Peyer's patch (tissue), 4 donors: Measurements from ENCODE around the gene SLC34A3. TPM values are rescaled to one million over a fixed set of nuclear protein-coding genes. Genes with fewer than 3 reads are reported as not detected.

ENCODE experiments used
- DNase-seq, 3 donors: peaks; one replicate each; pipeline ENCODE4 v3.0.0-alpha.2; 2017 to 2019
- H3K27ac ChIP-seq, 4 donors: fragments of 200-600 bp; sonication (generic); one replicate each; pipeline ENCODE4 v1.5.1; 2016 to 2019
- H3K27me3 ChIP-seq, 2 donors: fragments of 200-600 bp; sonication (generic); one replicate each; pipeline ENCODE4 v1.5.1; 2019
- H3K36me3 ChIP-seq, 3 donors: fragments of 200-600 bp; sonication (generic); one replicate each; pipeline ENCODE4 v1.5.1; 2016 to 2019
- H3K4me1 ChIP-seq, 4 donors: fragments of 200-600 bp; sonication (generic); one replicate each; pipeline ENCODE4 v1.5.1; 2016 to 2019
- H3K4me3 ChIP-seq, 4 donors: fragments of 200-600 bp; sonication (generic); 1 replicate in 3 of 4; 2 replicates in 1 of 4; pipeline ENCODE4 v1.5.1; 2016 to 2019; ENCODE audit warnings: mild to moderate bottlenecking in 1 of 4
- H3K9me3 ChIP-seq, 4 donors: fragments of 200-600 bp; sonication (generic); one replicate each; pipeline ENCODE4 v1.5.1; 2016 to 2019; ENCODE audit warnings: mild to moderate bottlenecking in 1 of 4
- POLR2A ChIP-seq, 2 donors: fragments of 450-650 bp; IDR thresholded peaks; one replicate each; pipeline ENCODE4 v1.5.1; 2017; ENCODE audit warnings: antibody characterized with exemption in 2 of 2, mild to moderate bottlenecking in 2 of 2, moderate library complexity in 2 of 2
- total RNA-seq, 4 donors: library from RNA; depleted of rRNA; stranded (reverse); fragments of >200 nt; gene quantifications; one replicate each; pipeline ENCODE4 v1.1.0, GENCODE V29; 2016
- TF ChIP-seq, protein P1 (sequence below), 6 experiments: fragments of 450-650 bp in 4 of 6; fragments of 200-600 bp in 2 of 6; sonication (generic) in 1 of 6; IDR thresholded peaks; one replicate each; pipeline ENCODE4 v1.5.1; 2017 to 2019; ENCODE audit warnings: antibody characterized with exemption in 6 of 6, mild to moderate bottlenecking in 3 of 6, moderate library complexity in 1 of 6

The SLC34A3 gene
- total RNA-seq, 4 donors from 2014 or later = 4.0 to 14.8 (median 13.3) TPM; not detected in 1

DNA sequence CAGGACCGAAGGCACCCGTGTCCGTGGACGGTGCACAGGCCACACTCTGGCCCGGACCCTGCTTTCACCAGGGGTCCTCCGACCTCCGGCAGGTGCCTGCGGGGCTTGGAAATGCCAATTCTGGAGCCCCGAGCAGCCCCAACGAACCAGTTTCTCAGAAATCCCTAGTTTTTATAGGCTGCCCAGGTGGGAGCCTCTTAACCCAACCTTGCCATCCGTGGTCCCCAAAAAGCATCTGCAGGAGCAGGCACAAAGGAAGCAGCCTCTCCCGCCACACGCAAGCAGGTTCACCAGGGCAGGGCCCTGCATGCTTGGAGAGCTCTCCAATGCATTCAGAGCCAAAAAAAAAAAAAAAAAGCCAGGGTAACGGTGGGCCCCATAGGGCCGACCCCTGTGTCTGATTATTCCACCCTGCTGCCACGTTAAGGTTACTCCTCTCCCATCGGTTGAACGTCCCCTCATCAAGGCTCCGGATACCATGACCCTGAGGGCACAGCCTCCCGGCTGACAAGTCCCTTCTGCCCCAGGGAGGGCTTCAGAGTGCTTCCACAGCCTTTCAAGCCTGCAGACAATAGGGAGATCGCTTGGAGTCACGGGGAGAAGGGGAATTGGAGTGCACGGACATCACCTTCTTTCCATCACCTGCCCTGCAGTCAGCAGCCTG is 29.4 kb upstream of the SLC34A3 start:
- no peaks in the 10 kb centered on the region for H3K36me3 ChIP-seq

DNA sequence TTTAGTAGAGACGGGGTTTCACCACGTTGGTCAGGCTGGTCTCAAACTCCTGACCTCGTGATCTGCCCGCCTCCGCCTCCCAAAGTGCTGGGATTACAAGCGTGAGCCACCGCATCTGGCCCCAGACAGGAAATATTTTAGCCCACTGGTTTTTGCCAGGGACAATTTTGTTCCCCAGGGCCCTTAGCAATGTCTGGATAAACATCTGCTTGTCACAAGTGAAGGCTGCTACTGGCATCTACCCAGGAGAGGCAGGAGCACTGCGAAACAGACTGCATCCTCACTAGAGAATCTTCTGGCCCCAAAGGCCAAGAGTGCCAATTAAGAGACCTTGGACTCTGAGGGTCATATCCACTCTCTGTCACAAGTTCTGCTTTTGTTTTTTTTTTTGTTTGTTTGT is 27.7 kb upstream of the SLC34A3 start:
- no peaks in the 10 kb centered on the region for H3K36me3 ChIP-seq
- no peak overlapping the region for H3K4me3 ChIP-seq
- no peak for DNase-seq
- no peak for TF ChIP-seq POLR2A (IDR thresholded peaks at IDR 0.05)
- TF ChIP-seq, protein P1, sequence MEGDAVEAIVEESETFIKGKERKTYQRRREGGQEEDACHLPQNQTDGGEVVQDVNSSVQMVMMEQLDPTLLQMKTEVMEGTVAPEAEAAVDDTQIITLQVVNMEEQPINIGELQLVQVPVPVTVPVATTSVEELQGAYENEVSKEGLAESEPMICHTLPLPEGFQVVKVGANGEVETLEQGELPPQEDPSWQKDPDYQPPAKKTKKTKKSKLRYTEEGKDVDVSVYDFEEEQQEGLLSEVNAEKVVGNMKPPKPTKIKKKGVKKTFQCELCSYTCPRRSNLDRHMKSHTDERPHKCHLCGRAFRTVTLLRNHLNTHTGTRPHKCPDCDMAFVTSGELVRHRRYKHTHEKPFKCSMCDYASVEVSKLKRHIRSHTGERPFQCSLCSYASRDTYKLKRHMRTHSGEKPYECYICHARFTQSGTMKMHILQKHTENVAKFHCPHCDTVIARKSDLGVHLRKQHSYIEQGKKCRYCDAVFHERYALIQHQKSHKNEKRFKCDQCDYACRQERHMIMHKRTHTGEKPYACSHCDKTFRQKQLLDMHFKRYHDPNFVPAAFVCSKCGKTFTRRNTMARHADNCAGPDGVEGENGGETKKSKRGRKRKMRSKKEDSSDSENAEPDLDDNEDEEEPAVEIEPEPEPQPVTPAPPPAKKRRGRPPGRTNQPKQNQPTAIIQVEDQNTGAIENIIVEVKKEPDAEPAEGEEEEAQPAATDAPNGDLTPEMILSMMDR (IDR thresholded peaks at IDR 0.05) = no peak
- H3K27me3 ChIP-seq = no peaks in the 10 kb centered on the region
- no peak overlapping the region for H3K27ac ChIP-seq
- peaks cover 5 to 68% (median 33%) of the 10 kb centered on the region in 4 donors for H3K4me1 ChIP-seq
- H3K9me3 ChIP-seq = no peaks in the 10 kb centered on the region

More for the DNA sequence above, 29.4 kb upstream of the SLC34A3 start:
- Histone ChIP-seq H3K4me3 (peak overlapping the region; percentile 41 to 96 (median 83)), H3K9me3 (no peaks in the 10 kb centered on the region), H3K4me1 (peaks cover 4 to 69% (median 29%) of the 10 kb centered on the region in 4 donors), H3K27me3 (no peaks in the 10 kb centered on the region), H3K27ac (peak overlapping the region; percentile 61 to 98 (median 88))
- TF ChIP-seq, protein P1 (IDR thresholded peaks at IDR 0.05) = no peak
- peak in 1 of 2 donors; percentile 34 for TF ChIP-seq POLR2A (IDR thresholded peaks at IDR 0.05)
- no peak for DNase-seq

DNA sequence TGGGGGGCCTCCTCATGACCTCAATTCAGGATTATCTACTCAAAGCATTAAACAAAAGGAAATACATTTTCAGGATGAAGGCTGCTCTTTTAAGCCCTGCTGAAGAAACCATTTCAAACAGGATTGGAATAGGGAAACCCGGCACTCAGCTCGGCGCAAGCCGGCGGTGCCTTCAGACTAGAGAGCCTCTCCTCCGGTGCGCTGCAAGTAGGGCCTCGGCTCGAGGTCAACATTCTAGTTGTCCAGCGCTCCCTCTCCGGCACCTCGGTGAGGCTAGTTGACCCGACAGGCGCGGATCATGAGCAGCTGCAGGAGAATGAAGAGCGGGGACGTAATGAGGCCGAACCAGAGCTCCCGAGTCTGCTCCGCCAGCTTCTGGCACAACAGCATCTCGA is 26.0 kb upstream of the SLC34A3 start:
- no peaks in the 10 kb centered on the region for H3K36me3 ChIP-seq
- H3K9me3 ChIP-seq = no peaks in the 10 kb centered on the region
- no peak for TF ChIP-seq POLR2A (IDR thresholded peaks at IDR 0.05)
- TF ChIP-seq, protein P1 (IDR thresholded peaks at IDR 0.05) = no peak
- H3K27ac ChIP-seq = peak overlapping the region; percentile 87 to 98 (median 89)
- no peaks in the 10 kb centered on the region for H3K27me3 ChIP-seq
- H3K4me1 ChIP-seq = peaks cover 5 to 50% (median 29%) of the 10 kb centered on the region in 4 donors
- H3K4me3 ChIP-seq = peak overlapping the region; percentile 90 to 100 (median 95)
- no peak for DNase-seq

DNA sequence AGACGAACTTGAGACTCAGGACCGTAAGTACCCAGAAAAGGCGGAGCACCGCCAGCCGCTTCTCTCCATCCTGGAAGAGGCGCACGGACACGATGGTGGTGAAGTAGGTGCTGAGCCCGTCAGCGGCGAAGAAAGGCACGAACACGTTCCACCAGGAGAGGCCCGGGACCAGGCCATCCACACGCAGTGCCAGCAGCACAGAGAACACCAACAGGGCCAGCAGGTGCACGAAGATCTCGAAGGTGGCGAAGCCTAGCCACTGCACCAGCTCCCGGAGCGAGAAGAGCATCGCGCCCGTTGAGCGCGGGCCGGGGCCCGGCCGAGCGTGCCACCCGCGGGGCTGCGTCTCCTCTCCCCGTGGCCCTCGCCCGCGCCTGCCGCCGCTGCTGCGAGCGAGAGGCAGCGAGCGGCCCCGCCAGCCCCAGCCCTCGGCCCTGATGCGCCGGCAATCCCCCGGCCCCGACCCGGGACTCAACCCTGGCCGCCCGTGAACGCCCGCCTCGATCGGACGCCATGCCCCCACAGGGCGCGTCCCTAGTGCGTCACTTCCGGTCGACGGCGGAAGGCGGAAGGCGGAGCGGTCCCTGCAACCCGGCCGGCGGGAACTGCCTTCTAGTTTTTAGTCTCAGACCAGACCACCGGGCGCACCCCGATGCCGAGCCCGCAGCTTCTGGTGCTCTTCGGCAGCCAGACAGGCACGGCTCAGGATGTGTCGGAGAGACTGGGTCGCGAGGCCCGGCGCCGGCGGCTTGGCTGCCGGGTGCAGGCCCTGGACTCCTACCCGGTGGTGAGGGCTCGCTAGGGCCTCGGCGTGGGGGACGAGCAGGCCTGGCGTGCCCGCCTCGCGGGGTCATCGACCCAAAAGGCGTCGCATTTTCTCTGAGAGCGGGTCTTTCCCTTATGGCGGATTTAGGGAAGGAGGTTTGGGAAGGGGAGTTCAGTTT is 25.3 kb upstream of the SLC34A3 start, which contains the start of the genes NDOR1 and TMEM203:
Gene NDOR1, plus strand, starts transcription at position 575 of the 944 bp plus-strand sequence. Its CDS starts 78 bp downstream, at position 653.
Gene TMEM203, minus strand, starts transcription at position 523 of the 944 bp plus-strand sequence. Its CDS starts 234 bp downstream, at position 289.
- peak within 1 kb of the TSS; percentile 90 to 100 (median 95) for H3K4me3 ChIP-seq
- TF ChIP-seq, protein P1 (IDR thresholded peaks at IDR 0.05) = peak in 1 of 6 experiments; percentile 15
- TF ChIP-seq POLR2A (IDR thresholded peaks at IDR 0.05) = peak; percentile 81 to 82
- no peaks in the 10 kb centered on the region for H3K27me3 ChIP-seq
- peak within 1 kb of the TSS; percentile 87 to 98 (median 89) for H3K27ac ChIP-seq
- H3K9me3 ChIP-seq = no peaks in the 10 kb centered on the region
- DNase-seq = peak; percentile 91 to 96 (median 96)
- peaks cover 5 to 48% (median 28%) of the 10 kb centered on the region in 4 donors for H3K4me1 ChIP-seq
- no peaks in the 10 kb centered on the region for H3K36me3 ChIP-seq

DNA sequence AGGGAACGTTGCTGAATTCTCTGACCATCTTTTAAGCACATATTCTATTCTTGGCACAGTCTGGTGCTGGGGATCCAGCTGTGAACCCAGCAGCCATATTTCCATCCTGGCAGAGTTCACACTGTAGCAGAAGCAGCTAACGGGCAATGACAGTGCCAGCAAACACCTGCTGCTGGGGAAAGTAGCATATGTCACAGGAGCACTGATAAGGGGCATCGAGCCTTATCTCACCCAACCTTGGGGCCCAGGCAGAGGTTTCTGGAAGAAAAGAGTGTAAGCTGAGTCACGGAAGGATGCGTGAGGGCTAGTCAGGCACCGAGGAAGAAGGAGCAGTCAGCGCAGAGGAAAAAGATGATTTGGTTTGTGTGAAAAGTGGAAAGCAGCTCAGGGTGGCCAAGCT is 24.1 kb upstream of the SLC34A3 start:
- TF ChIP-seq, protein P1 (IDR thresholded peaks at IDR 0.05) = no peak
- TF ChIP-seq POLR2A (IDR thresholded peaks at IDR 0.05) = no peak
- H3K4me1 ChIP-seq = peaks cover 5 to 43% (median 22%) of the 10 kb centered on the region in 4 donors
- H3K4me3 ChIP-seq = peak overlapping the region in 3 of 4 donors; percentile 90 to 100 (median 99)
- H3K36me3 ChIP-seq = no peaks in the 10 kb centered on the region
- no peaks in the 10 kb centered on the region for H3K27me3 ChIP-seq
- DNase-seq = no peak
- H3K27ac ChIP-seq = no peak overlapping the region
- no peaks in the 10 kb centered on the region for H3K9me3 ChIP-seq
